GM06990 (cell line): ENCODE data around the gene SELP.
"Not testable (repeated sequence)": the region's sequence is repeated elsewhere in the genome, so short reads cannot be mapped to it uniquely, and the experiment has no call there.

Experiments used
- DNase-seq: peaks from one replicate; pipeline ENCODE4 v3.0.0-alpha.2; 2011; ENCODE audit not compliant: insufficient read length; ENCODE audit errors: extremely low read depth
- H3K27me3 ChIP-seq: replicated peaks from 2 replicates; pipeline ENCODE4 v1.6.0; 2011; ENCODE audit warnings: low read length; ENCODE audit not compliant: control insufficient read depth, insufficient read depth
- H3K36me3 ChIP-seq: 2 replicates; pipeline ENCODE4 v1.5.1; 2011; ENCODE audit warnings: low read length; ENCODE audit not compliant: control insufficient read depth, insufficient read depth
- H3K4me3 ChIP-seq: replicated peaks from 2 replicates; pipeline ENCODE4 v1.5.1; 2011; ENCODE audit warnings: low read depth, mild to moderate bottlenecking, control low read depth, low read length
- TF ChIP-seq, protein P1 (sequence below): IDR thresholded peaks from 2 replicates; pipeline ENCODE4 v1.5.1; 2011; ENCODE audit warnings: low read length, control low read depth, mild to moderate bottlenecking, inconsistent platforms; ENCODE audit not compliant: insufficient read depth, poor library complexity, severe bottlenecking

Gene SELP

DNA sequence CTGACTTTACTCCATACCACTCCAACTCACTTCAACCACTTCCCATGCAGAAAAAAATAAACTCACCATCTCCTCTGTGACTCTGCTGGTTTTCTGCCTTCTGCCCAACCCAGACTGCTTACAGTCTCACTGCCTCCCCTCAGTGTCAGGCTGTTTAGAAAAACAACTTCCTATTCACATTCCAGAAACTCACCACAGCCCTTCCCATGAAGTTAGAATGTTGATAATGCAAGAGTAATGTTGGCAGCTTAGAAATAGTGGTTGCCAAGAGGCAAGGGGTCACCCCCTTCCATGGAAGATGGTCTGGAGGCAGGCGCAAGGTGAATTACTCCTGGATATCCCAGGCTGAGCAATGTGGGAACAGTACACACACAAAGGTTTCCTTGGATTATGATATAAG, at the start of gene SELP:
SELP (minus strand) TSS at position 119 of the 400 bp plus-strand sequence; CDS start at position 69, 50 bp downstream.
- DNase-seq = no peak
- no peak within 1 kb of the TSS for H3K4me3 ChIP-seq
- no peaks in the 10 kb centered on the region for H3K36me3 ChIP-seq
- no peaks in the 10 kb centered on the region for H3K27me3 ChIP-seq
- TF ChIP-seq, protein P1, sequence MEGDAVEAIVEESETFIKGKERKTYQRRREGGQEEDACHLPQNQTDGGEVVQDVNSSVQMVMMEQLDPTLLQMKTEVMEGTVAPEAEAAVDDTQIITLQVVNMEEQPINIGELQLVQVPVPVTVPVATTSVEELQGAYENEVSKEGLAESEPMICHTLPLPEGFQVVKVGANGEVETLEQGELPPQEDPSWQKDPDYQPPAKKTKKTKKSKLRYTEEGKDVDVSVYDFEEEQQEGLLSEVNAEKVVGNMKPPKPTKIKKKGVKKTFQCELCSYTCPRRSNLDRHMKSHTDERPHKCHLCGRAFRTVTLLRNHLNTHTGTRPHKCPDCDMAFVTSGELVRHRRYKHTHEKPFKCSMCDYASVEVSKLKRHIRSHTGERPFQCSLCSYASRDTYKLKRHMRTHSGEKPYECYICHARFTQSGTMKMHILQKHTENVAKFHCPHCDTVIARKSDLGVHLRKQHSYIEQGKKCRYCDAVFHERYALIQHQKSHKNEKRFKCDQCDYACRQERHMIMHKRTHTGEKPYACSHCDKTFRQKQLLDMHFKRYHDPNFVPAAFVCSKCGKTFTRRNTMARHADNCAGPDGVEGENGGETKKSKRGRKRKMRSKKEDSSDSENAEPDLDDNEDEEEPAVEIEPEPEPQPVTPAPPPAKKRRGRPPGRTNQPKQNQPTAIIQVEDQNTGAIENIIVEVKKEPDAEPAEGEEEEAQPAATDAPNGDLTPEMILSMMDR = no peak

DNA sequence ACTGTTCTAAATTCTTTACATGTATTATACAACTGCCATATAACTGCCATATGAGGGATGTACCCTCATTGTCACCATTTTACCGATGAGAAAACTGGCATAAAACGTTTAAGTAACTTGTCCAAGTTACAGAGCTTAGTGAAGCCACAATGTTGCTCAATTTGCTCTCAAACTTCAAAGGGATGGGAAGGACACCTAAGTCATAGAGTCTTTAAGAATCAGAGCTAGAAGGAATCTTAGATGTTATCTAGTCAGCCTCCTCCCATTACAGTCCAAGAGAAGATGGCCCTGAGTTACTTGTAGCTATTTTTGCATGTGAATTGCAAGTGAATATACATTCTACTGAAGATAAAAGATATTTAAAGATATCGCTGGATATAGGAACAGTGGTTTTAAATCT, 49.8 kb upstream of the SELP start:
- no peaks in the 10 kb centered on the region for H3K36me3 ChIP-seq
- DNase-seq = no peak
- TF ChIP-seq, protein P1 = no peak
- H3K4me3 ChIP-seq = no peak overlapping the region
- no peaks in the 10 kb centered on the region for H3K27me3 ChIP-seq

DNA sequence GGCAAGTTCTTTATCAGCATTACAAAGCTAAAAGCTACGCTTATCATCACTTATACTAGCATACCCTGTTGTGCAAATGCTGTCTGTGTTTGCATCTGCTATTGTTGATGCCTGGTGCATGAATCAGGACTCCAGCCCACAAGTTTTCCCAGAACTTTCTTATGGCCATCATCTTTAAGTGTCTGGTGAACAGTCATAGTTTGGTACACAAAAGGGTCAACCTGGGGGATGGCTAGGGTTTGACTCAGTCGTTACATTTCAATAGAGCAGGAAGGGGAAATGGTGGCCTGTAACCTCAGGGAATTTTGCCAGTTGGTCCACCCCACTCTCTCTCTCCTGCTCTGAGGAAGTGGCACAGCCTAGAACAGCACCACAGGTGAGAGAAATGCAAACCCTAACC, 46.1 kb upstream of the SELP start:
- H3K4me3 ChIP-seq = no peak overlapping the region
- no peaks in the 10 kb centered on the region for H3K27me3 ChIP-seq
- TF ChIP-seq, protein P1 = no peak
- H3K36me3 ChIP-seq = no peaks in the 10 kb centered on the region
- DNase-seq = no peak

DNA sequence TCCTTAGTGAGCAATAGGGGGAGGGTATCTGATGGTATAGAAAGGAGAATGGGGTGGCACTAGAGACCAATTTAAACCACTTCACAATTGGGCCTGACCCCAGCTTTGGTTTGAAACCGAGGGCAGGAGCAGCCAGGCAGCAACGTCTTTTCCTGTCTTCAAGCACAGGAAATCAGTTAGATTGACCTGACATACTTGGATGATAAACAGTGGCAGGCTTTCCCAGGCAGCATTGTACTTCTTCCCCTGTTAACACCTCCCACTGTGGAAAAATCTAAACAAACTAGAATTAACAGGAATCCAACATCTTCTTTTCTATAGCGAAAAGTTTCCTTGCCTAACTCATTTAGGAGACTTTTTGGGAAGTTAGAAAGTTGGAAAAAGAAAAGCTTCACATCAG, 40.9 kb upstream of the SELP start:
- Histone ChIP-seq H3K4me3 (no peak overlapping the region), H3K27me3 (no peaks in the 10 kb centered on the region), H3K36me3 (no peaks in the 10 kb centered on the region)
- no peak for DNase-seq
- TF ChIP-seq, protein P1 = no peak

DNA sequence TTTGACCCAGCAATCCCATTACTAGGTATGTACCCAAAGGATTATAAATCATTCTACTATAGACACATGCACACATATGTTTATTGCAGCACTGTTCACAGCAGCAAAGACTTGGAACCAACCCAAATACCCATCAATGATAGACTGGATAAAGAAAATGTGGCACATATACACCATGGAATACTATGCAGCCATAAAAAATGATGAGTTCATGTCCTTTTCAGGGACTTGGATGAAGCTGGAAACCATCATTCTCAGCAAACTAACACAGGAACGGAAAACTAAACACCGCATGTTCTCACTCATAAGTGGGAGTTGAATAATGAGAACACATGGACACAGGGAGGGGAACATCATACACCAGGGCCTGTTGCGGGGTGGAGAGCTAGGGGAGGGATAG, 40.3 kb upstream of the SELP start:
- H3K27me3 ChIP-seq, H3K4me3 ChIP-seq, H3K36me3 ChIP-seq, DNase-seq: not testable (repeated sequence)

DNA sequence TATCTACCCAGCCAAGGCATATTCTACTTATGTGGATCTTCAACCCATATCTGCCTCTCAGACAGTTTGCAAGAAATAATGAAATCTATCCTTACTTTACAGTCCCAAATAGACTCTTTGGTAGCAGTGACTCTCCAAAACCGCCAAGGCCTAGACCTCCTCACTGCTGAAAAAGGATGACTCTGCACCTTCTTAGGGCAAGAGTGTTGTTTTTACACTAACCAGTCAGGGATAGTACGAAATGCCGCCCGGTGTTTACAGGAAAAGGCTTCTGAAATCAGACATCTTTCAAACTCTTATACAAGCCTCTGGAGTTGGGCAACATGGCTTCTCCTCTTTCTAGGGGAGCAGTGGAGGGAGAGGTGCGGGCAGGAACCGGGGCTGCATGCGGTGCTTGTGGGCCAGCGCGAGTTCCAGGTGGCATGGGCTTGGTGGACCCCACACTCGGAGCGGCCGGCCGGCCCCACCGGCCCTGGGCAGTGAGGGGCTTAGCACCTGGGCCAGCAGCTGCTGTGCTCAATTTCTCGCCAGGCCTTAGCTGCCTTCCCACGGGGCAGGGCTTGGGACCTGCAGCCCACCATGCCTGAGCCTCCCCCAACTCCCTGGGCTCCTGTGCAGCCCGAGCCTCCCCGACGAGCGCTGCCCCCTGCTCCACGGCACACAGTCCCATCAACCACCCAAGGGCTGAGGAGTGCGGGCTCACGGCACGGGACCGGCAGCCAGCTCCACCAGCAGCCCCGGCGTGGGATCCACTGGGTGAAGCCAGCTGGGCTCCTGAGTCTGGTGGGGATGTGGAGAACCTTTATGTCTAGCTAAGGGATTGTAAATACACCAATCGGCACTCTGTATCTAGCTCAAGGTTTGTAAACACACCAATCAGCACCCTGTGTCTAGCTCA, 38.0 kb upstream of the SELP start:
- not testable (repeated sequence) for H3K36me3 ChIP-seq, H3K4me3 ChIP-seq, H3K27me3 ChIP-seq, DNase-seq

DNA sequence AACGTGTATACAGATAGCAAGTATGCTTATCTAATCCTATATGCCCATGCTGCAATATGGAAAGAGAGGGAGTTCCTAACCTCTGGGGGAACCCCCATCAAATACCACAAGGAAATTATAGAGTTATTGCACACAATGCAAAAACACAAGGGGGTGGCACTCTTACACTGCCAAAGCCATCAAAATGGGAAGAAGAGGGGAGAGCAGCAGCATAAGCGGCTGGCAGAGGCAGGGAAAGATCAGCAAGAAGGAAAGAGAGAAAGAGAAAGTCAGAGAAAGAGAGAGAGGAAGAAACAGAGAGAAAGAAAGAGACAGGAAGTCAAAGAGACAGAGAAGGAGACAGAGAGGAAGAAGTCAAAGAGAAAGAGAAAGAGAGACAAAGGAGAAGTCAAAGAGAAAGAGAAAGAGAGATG, 37.3 kb upstream of the SELP start:
- not testable (repeated sequence) for H3K27me3 ChIP-seq, H3K36me3 ChIP-seq, DNase-seq, H3K4me3 ChIP-seq

DNA sequence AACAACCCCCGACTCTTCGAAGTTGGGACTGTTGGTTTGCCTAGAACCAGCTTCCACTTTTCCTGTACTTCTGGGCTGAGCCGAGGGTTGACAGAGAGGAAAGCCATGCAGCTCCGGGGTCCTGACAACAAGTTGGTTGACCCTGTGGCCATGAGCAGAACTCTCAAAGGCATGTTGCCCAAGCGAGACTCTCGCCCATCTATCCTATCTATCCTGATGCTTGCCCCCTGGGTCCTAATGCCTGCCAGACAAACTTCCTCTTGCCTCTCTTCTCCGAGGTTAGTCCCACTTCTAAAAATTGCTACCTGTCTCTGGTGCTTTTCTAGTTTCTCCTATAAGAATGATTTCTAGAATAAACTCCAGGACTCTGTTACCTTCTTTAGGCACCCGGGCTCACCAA, 32.8 kb upstream of the SELP start:
- not testable (repeated sequence) for H3K4me3 ChIP-seq, H3K36me3 ChIP-seq, DNase-seq

DNA sequence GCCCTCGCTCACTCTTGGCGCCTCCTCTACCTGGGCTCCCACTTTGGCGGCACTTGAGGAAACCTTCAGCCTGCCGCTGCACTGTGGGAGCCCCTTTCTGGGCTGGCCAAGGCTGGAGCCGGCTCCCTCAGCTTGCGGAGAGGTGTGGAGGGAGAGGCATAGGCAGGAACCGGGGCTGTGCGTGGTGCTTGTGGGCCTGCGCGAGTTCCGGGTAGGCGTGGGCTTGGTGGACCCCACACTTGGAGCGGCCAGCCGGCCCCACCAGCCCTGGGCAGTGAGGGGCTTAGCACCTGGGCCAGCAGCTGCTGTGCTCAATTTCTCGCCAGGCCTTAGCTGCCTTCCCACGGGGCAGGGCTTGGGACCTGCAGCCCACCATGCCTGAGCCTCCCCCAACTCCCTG, 31.1 kb upstream of the SELP start:
- not testable (repeated sequence) for H3K27me3 ChIP-seq, DNase-seq, H3K4me3 ChIP-seq, H3K36me3 ChIP-seq

More for the DNA sequence above, 32.8 kb upstream of the SELP start:
- H3K27me3 ChIP-seq = not testable (repeated sequence)

DNA sequence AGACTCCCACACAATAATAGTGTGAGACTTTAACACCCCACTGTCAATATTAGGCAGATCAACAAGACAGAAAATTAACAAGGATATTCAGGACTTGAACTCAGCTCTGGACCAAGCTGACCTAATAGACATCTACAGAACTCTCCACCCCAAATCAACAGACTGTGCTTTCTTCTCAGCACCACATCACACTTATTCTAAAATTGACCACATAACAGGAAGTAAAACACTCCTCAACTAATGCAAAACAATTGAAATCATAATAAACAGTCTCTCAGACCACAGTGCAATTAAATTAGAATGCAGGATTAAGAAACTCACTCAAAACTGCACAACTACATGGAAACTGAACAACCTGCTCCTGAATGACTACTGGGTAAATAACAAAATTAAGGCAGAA, 28.9 kb upstream of the SELP start:
- H3K4me3 ChIP-seq, H3K27me3 ChIP-seq: not testable (repeated sequence)

More for the DNA sequence above, 28.9 kb upstream of the SELP start:
- not testable (repeated sequence) for DNase-seq, H3K36me3 ChIP-seq
